ENCODE data around the gene NUP35.

The NUP35 gene

DNA sequence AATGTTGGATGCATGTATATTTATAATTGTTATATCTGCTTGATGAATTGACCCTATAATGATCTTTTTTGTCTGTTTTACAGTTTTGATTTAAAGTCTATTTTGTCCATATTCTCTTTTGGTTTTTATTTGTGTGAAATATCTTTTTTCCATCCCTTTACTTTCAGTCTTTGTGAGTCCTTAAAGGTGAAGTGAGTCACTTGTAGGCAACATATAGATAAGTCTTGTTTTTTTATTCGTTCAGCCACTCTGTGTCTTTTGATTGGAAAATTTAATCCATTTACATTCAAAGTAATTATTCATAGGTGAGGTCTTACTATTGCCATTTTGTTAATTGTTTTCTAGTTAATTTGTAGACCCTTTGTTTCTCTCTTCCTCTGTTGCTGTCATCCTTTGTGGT is 62.5 kb downstream of the NUP35 start:
- H3K36me3 ChIP-seq (ENCODE audit: control insufficient read depth in 1 of 2, insufficient read depth in 2 of 2, low read depth in 1 of 2, low read length in 2 of 2) = peaks cover 8 to 37% of the 10 kb centered on the region in 2 experiments
- no peak overlapping the region for H2BK120ac ChIP-seq (ENCODE audit: low read depth, low read length)
- H3K4ac ChIP-seq (ENCODE audit: low read depth in 1 of 2, low read length in 2 of 2) = no peak overlapping the region
- H3K79me1 ChIP-seq (replicated peaks; ENCODE audit: low read length, poor library complexity, severe bottlenecking) = peaks cover 15% of the 10 kb centered on the region
- H3K14ac ChIP-seq (ENCODE audit: low read length in 2 of 2) = no peak overlapping the region
- no peak overlapping the region for H2BK5ac ChIP-seq (ENCODE audit: low read depth, low read length, poor library complexity, severe bottlenecking)
- no peak overlapping the region for H3K9ac ChIP-seq (ENCODE audit: low read length)
- H3K4me2 ChIP-seq (ENCODE audit: low read length, poor library complexity, severe bottlenecking) = no peak overlapping the region
- H3K4me3 ChIP-seq (ENCODE audit: insufficient read depth in 1 of 2, low read depth in 1 of 2, low read length in 2 of 2) = no peak overlapping the region
- no peak overlapping the region for H4K8ac ChIP-seq (ENCODE audit: low read length)
- peaks cover 16% of the 10 kb centered on the region for H3K9me3 ChIP-seq (ENCODE audit: control insufficient read depth, low read length)
- no peak overlapping the region for H2AFZ ChIP-seq (ENCODE audit: low read depth, low read length)
- no peak overlapping the region for H2AK5ac ChIP-seq (ENCODE audit: low read length, severe bottlenecking)
- H3K4me1 ChIP-seq (ENCODE audit: control insufficient read depth, insufficient read depth, low read depth, low read length) = no peaks in the 10 kb centered on the region
- H3K18ac ChIP-seq (ENCODE audit: low read depth in 1 of 2, low read length in 2 of 2) = no peak overlapping the region
- no peak overlapping the region for H2BK12ac ChIP-seq (ENCODE audit: low read length in 2 of 2)
- no peak overlapping the region for H4K91ac ChIP-seq (ENCODE audit: low read length)
- WGBS = no CpG with 5 or more reads among the region's 1 CpG
- H3K27ac ChIP-seq (ENCODE audit: low read length, poor library complexity, severe bottlenecking) = no peak overlapping the region
- no peak overlapping the region for H2BK15ac ChIP-seq (ENCODE audit: low read depth, poor library complexity, severe bottlenecking)
- H3K27me3 ChIP-seq (ENCODE audit: control insufficient read depth in 1 of 2, insufficient read depth in 1 of 2, low read length in 2 of 2) = no peaks in the 10 kb centered on the region
- DNase-seq = no peak
- no peak overlapping the region for H3K23ac ChIP-seq (ENCODE audit: low read length in 2 of 2)

DNA sequence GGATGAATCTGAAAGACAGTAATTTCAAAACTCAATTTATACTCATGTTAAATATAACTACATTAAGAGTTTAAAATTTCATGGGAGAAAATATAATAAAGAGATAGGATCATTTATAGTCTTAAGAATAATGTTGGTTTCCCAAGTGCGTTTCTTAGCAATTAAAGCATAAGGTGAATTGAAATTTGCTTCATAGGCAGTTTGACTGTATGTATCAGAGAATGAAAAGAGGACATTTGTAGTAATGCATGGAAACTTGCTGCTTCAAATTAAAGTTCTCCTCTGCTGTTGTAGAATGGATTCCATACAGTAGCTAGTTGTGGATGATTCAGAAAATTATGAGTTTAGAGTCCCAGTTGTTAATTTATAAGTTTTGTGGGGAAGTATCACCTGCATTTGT is 68.1 kb downstream of the NUP35 start:
- Histone ChIP-seq H2BK15ac (ENCODE audit: low read depth, poor library complexity, severe bottlenecking) (no peak overlapping the region), H3K27me3 (ENCODE audit: control insufficient read depth in 1 of 2, insufficient read depth in 1 of 2, low read length in 2 of 2) (no peaks in the 10 kb centered on the region), H2BK12ac (ENCODE audit: low read length in 2 of 2) (no peak overlapping the region), H4K91ac (ENCODE audit: low read length) (no peak overlapping the region), H3K18ac (ENCODE audit: low read depth in 1 of 2, low read length in 2 of 2) (no peak overlapping the region), H2AFZ (ENCODE audit: low read depth, low read length) (no peak overlapping the region), H3K79me1 (replicated peaks; ENCODE audit: low read length, poor library complexity, severe bottlenecking) (peaks cover 2% of the 10 kb centered on the region), H3K4me1 (ENCODE audit: control insufficient read depth, insufficient read depth, low read depth, low read length) (no peaks in the 10 kb centered on the region), H3K9ac (ENCODE audit: low read length) (no peak overlapping the region), H2BK5ac (ENCODE audit: low read depth, low read length, poor library complexity, severe bottlenecking) (no peak overlapping the region), H3K4me2 (ENCODE audit: low read length, poor library complexity, severe bottlenecking) (no peak overlapping the region), H4K8ac (ENCODE audit: low read length) (no peak overlapping the region), H2BK120ac (ENCODE audit: low read depth, low read length) (no peak overlapping the region), H3K14ac (ENCODE audit: low read length in 2 of 2) (no peak overlapping the region), H3K36me3 (ENCODE audit: control insufficient read depth in 1 of 2, insufficient read depth in 2 of 2, low read depth in 1 of 2, low read length in 2 of 2) (peaks cover 0 to 22% of the 10 kb centered on the region in 2 experiments), H3K27ac (ENCODE audit: low read length, poor library complexity, severe bottlenecking) (no peak overlapping the region), H3K4me3 (ENCODE audit: insufficient read depth in 1 of 2, low read depth in 1 of 2, low read length in 2 of 2) (no peak overlapping the region), H3K4ac (ENCODE audit: low read depth in 1 of 2, low read length in 2 of 2) (no peak overlapping the region), H3K9me3 (ENCODE audit: control insufficient read depth, low read length) (no peaks in the 10 kb centered on the region), H3K23ac (ENCODE audit: low read length in 2 of 2) (no peak overlapping the region), H2AK5ac (ENCODE audit: low read length, severe bottlenecking) (no peak overlapping the region)
- 100% methylated on average over 1 of the region's 1 CpG for WGBS
- no peak for DNase-seq

DNA sequence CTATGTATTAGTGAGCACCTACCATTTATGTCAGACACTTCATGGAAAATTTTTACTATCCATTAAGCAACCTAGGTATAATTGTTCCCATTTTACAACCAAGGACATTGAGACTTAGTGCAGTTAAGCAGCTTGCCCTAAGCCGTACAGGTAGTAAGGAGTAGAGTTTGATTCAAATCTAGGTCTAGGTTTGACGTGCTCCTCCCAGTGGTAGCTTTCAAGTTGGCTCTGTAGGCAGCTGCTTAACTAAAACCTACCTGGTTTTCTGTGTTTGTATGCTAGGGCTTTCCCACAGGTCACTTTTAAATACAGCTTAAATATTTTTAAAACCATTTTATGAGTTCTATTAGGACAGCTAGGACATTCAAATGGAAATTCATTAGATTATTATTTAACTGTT is 69.7 kb downstream of the NUP35 start:
- Histone ChIP-seq H3K9ac (ENCODE audit: low read length) (no peak overlapping the region), H2BK15ac (ENCODE audit: low read depth, poor library complexity, severe bottlenecking) (no peak overlapping the region), H2BK5ac (ENCODE audit: low read depth, low read length, poor library complexity, severe bottlenecking) (no peak overlapping the region), H3K36me3 (ENCODE audit: control insufficient read depth in 1 of 2, insufficient read depth in 2 of 2, low read depth in 1 of 2, low read length in 2 of 2) (peaks cover 0 to 16% of the 10 kb centered on the region in 2 experiments), H2AK5ac (ENCODE audit: low read length, severe bottlenecking) (no peak overlapping the region), H3K27me3 (ENCODE audit: control insufficient read depth in 1 of 2, insufficient read depth in 1 of 2, low read length in 2 of 2) (no peaks in the 10 kb centered on the region), H3K4me3 (ENCODE audit: insufficient read depth in 1 of 2, low read depth in 1 of 2, low read length in 2 of 2) (no peak overlapping the region), H3K23ac (ENCODE audit: low read length in 2 of 2) (no peak overlapping the region), H4K8ac (ENCODE audit: low read length) (no peak overlapping the region), H3K4ac (ENCODE audit: low read depth in 1 of 2, low read length in 2 of 2) (no peak overlapping the region), H2BK12ac (ENCODE audit: low read length in 2 of 2) (no peak overlapping the region), H3K27ac (ENCODE audit: low read length, poor library complexity, severe bottlenecking) (no peak overlapping the region), H4K91ac (ENCODE audit: low read length) (no peak overlapping the region), H3K4me1 (ENCODE audit: control insufficient read depth, insufficient read depth, low read depth, low read length) (no peaks in the 10 kb centered on the region), H3K14ac (ENCODE audit: low read length in 2 of 2) (no peak overlapping the region), H2BK120ac (ENCODE audit: low read depth, low read length) (no peak overlapping the region), H3K4me2 (ENCODE audit: low read length, poor library complexity, severe bottlenecking) (no peak overlapping the region), H3K79me1 (replicated peaks; ENCODE audit: low read length, poor library complexity, severe bottlenecking) (no peaks in the 10 kb centered on the region), H2AFZ (ENCODE audit: low read depth, low read length) (no peak overlapping the region), H3K9me3 (ENCODE audit: control insufficient read depth, low read length) (no peaks in the 10 kb centered on the region), H3K18ac (ENCODE audit: low read depth in 1 of 2, low read length in 2 of 2) (no peak overlapping the region)
- 100% methylated on average over 1 of the region's 2 CpGs for WGBS
- DNase-seq = no peak

DNA sequence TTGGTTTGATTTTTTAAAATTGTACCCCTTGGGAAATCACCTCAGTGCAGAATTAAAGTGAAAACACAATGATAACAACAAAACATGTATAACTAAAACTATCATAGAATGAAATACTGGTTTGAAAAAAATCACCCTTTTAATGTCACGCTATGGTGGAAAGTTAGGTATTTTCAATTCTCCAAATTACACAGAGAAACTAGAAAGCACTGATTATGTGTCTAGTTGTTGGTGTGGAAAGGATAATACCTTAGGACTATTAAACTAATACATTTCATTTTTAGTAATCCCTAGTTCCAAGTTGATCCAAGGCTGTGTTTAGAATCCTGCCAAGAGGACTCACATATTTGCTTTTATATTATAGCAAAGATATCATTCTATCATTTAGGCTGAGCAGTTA is 71.2 kb downstream of the NUP35 start:
- no peak overlapping the region for H3K4me2 ChIP-seq (ENCODE audit: low read length, poor library complexity, severe bottlenecking)
- H3K14ac ChIP-seq (ENCODE audit: low read length in 2 of 2) = no peak overlapping the region
- no peak overlapping the region for H4K8ac ChIP-seq (ENCODE audit: low read length)
- WGBS = no CpG with 5 or more reads among the region's 1 CpG
- H3K23ac ChIP-seq (ENCODE audit: low read length in 2 of 2) = no peak overlapping the region
- no peak overlapping the region for H3K18ac ChIP-seq (ENCODE audit: low read depth in 1 of 2, low read length in 2 of 2)
- no peak overlapping the region for H2AFZ ChIP-seq (ENCODE audit: low read depth, low read length)
- no peak overlapping the region for H3K9ac ChIP-seq (ENCODE audit: low read length)
- H2BK120ac ChIP-seq (ENCODE audit: low read depth, low read length) = no peak overlapping the region
- no peaks in the 10 kb centered on the region for H3K79me1 ChIP-seq (replicated peaks; ENCODE audit: low read length, poor library complexity, severe bottlenecking)
- no peak overlapping the region for H3K4ac ChIP-seq (ENCODE audit: low read depth in 1 of 2, low read length in 2 of 2)
- no peak overlapping the region for H2BK5ac ChIP-seq (ENCODE audit: low read depth, low read length, poor library complexity, severe bottlenecking)
- H2AK5ac ChIP-seq (ENCODE audit: low read length, severe bottlenecking) = no peak overlapping the region
- H3K27ac ChIP-seq (ENCODE audit: low read length, poor library complexity, severe bottlenecking) = no peak overlapping the region
- H3K36me3 ChIP-seq (ENCODE audit: control insufficient read depth in 1 of 2, insufficient read depth in 2 of 2, low read depth in 1 of 2, low read length in 2 of 2) = peaks cover 0 to 12% of the 10 kb centered on the region in 2 experiments
- no peaks in the 10 kb centered on the region for H3K4me1 ChIP-seq (ENCODE audit: control insufficient read depth, insufficient read depth, low read depth, low read length)
- H3K27me3 ChIP-seq (ENCODE audit: control insufficient read depth in 1 of 2, insufficient read depth in 1 of 2, low read length in 2 of 2) = no peaks in the 10 kb centered on the region
- H2BK12ac ChIP-seq (ENCODE audit: low read length in 2 of 2) = no peak overlapping the region
- no peaks in the 10 kb centered on the region for H3K9me3 ChIP-seq (ENCODE audit: control insufficient read depth, low read length)
- H2BK15ac ChIP-seq (ENCODE audit: low read depth, poor library complexity, severe bottlenecking) = no peak overlapping the region
- no peak for DNase-seq
- H3K4me3 ChIP-seq (ENCODE audit: insufficient read depth in 1 of 2, low read depth in 1 of 2, low read length in 2 of 2) = no peak overlapping the region
- H4K91ac ChIP-seq (ENCODE audit: low read length) = no peak overlapping the region
